Heart left ventricle (tissue), 16 donors: ENCODE data around the gene GALNT9. TPM values are rescaled to one million over a fixed set of nuclear protein-coding genes. Genes with fewer than 3 reads are reported as not detected.

ENCODE experiments used
- ATAC-seq, 4 donors: fragments of 200-7000 bp; cut with Tn5 transposase; one replicate each; pipeline ENCODE4 v1.9.1; 2020 to 2022; ENCODE audit warnings: moderate library complexity in 4 of 4, mild to moderate bottlenecking in 3 of 4, moderate number of reproducible peaks in 1 of 4
- DNase-seq, 5 donors: peaks; one replicate each; pipeline ENCODE4 v3.0.0-alpha.2; 2020
- H3K27ac ChIP-seq, 12 donors: fragments of 200-600 bp; sonication (generic) in 4 of 12; one replicate each; pipeline versions ENCODE4 v1.5.0 to v1.8.0; 2016 to 2022; ENCODE audit warnings: mild to moderate bottlenecking in 2 of 12
- H3K27me3 ChIP-seq, 9 donors: fragments of 200-600 bp; sonication (generic) in 2 of 9; one replicate each; pipeline versions ENCODE4 v1.5.1 to v1.8.0; 2016 to 2022; ENCODE audit warnings: mild to moderate bottlenecking in 3 of 9
- H3K36me3 ChIP-seq, 9 donors: fragments of 200-600 bp; sonication (generic) in 2 of 9; one replicate each; pipeline versions ENCODE4 v1.5.0 to v1.8.0; 2018 to 2022; ENCODE audit warnings: mild to moderate bottlenecking in 2 of 9
- H3K4me1 ChIP-seq, 12 donors: fragments of 200-600 bp; sonication (generic) in 4 of 12; one replicate each; pipeline versions ENCODE4 v1.5.0 to v1.8.0; 2016 to 2022; ENCODE audit warnings: mild to moderate bottlenecking in 3 of 12
- H3K4me3 ChIP-seq, 12 donors: fragments of 200-600 bp; sonication (generic) in 4 of 12; one replicate each; pipeline versions ENCODE4 v1.5.0 to v1.8.0; 2017 to 2022; ENCODE audit warnings: mild to moderate bottlenecking in 9 of 12, moderate library complexity in 4 of 12
- H3K9me3 ChIP-seq, 12 donors: fragments of 200-600 bp; sonication (generic) in 4 of 12; one replicate each; pipeline versions ENCODE4 v1.5.0 to v1.8.0; 2016 to 2022; ENCODE audit warnings: mild to moderate bottlenecking in 1 of 12
- CTCF ChIP-seq, 12 donors: fragments of 200-600 bp; sonication (generic) in 4 of 12; IDR thresholded peaks; one replicate each; pipeline versions ENCODE4 v1.5.0 to v1.8.0; 2018 to 2022; ENCODE audit warnings: antibody characterized with exemption in 12 of 12, mild to moderate bottlenecking in 5 of 12
- POLR2A ChIP-seq, 2 donors: fragments of 450-650 bp; IDR thresholded peaks; one replicate each; pipeline ENCODE4 v1.6.1; 2017; ENCODE audit warnings: antibody characterized with exemption in 2 of 2, mild to moderate bottlenecking in 2 of 2, moderate library complexity in 2 of 2
- WGBS, 4 donors: extraction: QIAGEN DNeasy Blood & Tissue Kit in 2 of 4; methylation state at CpG; one replicate each; pipeline versions ENCODE4 v1.1.5 to v1.1.7; 2013 to 2018; 5-methylcytosine and 5-hydroxymethylcytosine counted together
- intact Hi-C, 10 donors: fragments of 100-400 bp; cut with DNase I; formaldehyde crosslinking; loops; one replicate each; pipeline versions ENCODE4 v1.11.1 to v1.14.2; 2022
- polyA plus RNA-seq, 2 donors: library from polyadenylated mRNA; stranded (reverse); fragments of 200-250 nt; gene quantifications; one replicate each; pipeline ENCODE4 v1.2.3, GENCODE V29; 2013
- total RNA-seq, 9 donors: library from RNA; depleted of rRNA in 2 of 9; stranded (reverse); fragments of >200 nt in 2 of 9; fragmentation: NEBNext Ultra II Directional in 3 of 9; extraction: Animal tissue kit (Norgen Biotek cat#: 25700) in 3 of 9; gene quantifications; one replicate each; pipeline versions ENCODE4 v1.1.0 to v1.2.4, GENCODE V29; 2016 to 2023
- donor health status: ischemic (EF 13 %, LVEDD 7.1; RV severe dilation, severe dysfunction).
- donor health status: healthy with polysubstance abuse.
- donor health status: DM: no; HTN: yes; CAD: no.
- donor health status: DM: no; HTN: no; CAD: no.
- donor health status: ischemic (EF 25% LVEDD 6.9; RV normal size, moderate dysfunction).
- donor health status: ischemic (EF 25% LVEDD 5.7; RV mildly dilated, moderate dysfunction).
- donor health status: healthy.
- donor health status: DM: yes; HTN: yes; CAD: no.
- donor health status: ischemic (EF 35%, LVEDD 5.7; RV mildly dilated, moderate dysfunction).
- donor health status: nonischemic (EF 11% LVEDD 7.7; RV severe dilation, severe dysfunction).
- donor health status: DM: yes; HTN: yes; CAD: no.
- donor health status: PGD.
- donor health status: ischemic (EF 29% LVEDD 5.4; RV normal size, mild dysfunction).
- donor health status: nonischemic (EF 23%, LVEDD 6.1; RV moderate dilation, normal function).

The GALNT9 gene
- total and polyA plus RNA-seq, 11 donors: 10.3 TPM; not detected in 10

- peaks cover 0 to 35% (median 2%) of the 10 kb centered on the region in 9 donors for H3K27me3 ChIP-seq
Observed at GRCh38 chr12:132345126-132345525, 15.7 kb upstream of the GALNT9 start.

GRCh38 chr12:132344601-132345000 is 15.2 kb upstream of the GALNT9 start:
- ATAC-seq (no peak), DNase-seq (no peak)
- Histone ChIP-seq H3K27me3 (peaks cover 0 to 40% (median 2%) of the 10 kb centered on the region in 9 donors), H3K4me1 (no peaks in the 10 kb centered on the region), H3K27ac (no peak overlapping the region), H3K4me3 (no peak overlapping the region), H3K36me3 (no peaks in the 10 kb centered on the region), H3K9me3 (no peaks in the 10 kb centered on the region)
- intact Hi-C loops: no loop called here
- no peak for TF ChIP-seq CTCF (IDR thresholded peaks at IDR 0.05)
- TF ChIP-seq POLR2A (IDR thresholded peaks at IDR 0.05): no peak
- 79 to 84% (median 82%) methylated on average over 20 to 23 of the region's 23 CpGs for WGBS, 4 donors

More at GRCh38 chr12:132345126-132345525, 15.7 kb upstream of the GALNT9 start:
- Histone ChIP-seq H3K36me3 (no peaks in the 10 kb centered on the region), H3K4me1 (no peaks in the 10 kb centered on the region), H3K9me3 (no peaks in the 10 kb centered on the region), H3K27ac (no peak overlapping the region), H3K4me3 (no peak overlapping the region)
- DNase-seq (no peak), ATAC-seq (no peak)
- 72 to 82% (median 73%) methylated on average over 9 to 17 of the region's 17 CpGs for WGBS, 4 donors
- TF ChIP-seq CTCF (IDR thresholded peaks at IDR 0.05) (no peak), POLR2A (IDR thresholded peaks at IDR 0.05) (no peak)
- intact Hi-C loops: no loop called here

- no peak for ATAC-seq
- Histone ChIP-seq H3K27me3 (peaks cover 0 to 44% (median 2%) of the 10 kb centered on the region in 9 donors), H3K4me1 (no peaks in the 10 kb centered on the region), H3K4me3 (no peak overlapping the region), H3K36me3 (no peaks in the 10 kb centered on the region), H3K9me3 (no peaks in the 10 kb centered on the region), H3K27ac (peak overlapping the region in 1 of 12 donors; percentile 66)
- no peak for TF ChIP-seq CTCF (IDR thresholded peaks at IDR 0.05)
- TF ChIP-seq POLR2A (IDR thresholded peaks at IDR 0.05): no peak
- intact Hi-C loops: no loop called here
- 78 to 85% (median 79%) methylated on average over 7 to 11 of the region's 11 CpGs for WGBS, 4 donors
- DNase-seq: no peak
Observed at GRCh38 chr12:132344181-132344580, 14.8 kb upstream of the GALNT9 start.

GRCh38 chr12:132343294-132344004 is 14.1 kb upstream of the GALNT9 start:
- Histone ChIP-seq H3K27me3 (peaks cover 0 to 48% (median 2%) of the 10 kb centered on the region in 9 donors), H3K27ac (peak overlapping the region in 1 of 12 donors; percentile 66), H3K36me3 (no peaks in the 10 kb centered on the region), H3K9me3 (no peaks in the 10 kb centered on the region), H3K4me3 (no peak overlapping the region), H3K4me1 (no peaks in the 10 kb centered on the region)
- no peak for ATAC-seq
- TF ChIP-seq CTCF (IDR thresholded peaks at IDR 0.05): no peak
- TF ChIP-seq POLR2A (IDR thresholded peaks at IDR 0.05): no peak
- DNase-seq: no peak
- intact Hi-C loops: no loop called here
- 67 to 72% (median 70%) methylated on average over 23 of the region's 23 CpGs for WGBS, 4 donors
